ENCODE results near the gene AGPS.

DNA sequence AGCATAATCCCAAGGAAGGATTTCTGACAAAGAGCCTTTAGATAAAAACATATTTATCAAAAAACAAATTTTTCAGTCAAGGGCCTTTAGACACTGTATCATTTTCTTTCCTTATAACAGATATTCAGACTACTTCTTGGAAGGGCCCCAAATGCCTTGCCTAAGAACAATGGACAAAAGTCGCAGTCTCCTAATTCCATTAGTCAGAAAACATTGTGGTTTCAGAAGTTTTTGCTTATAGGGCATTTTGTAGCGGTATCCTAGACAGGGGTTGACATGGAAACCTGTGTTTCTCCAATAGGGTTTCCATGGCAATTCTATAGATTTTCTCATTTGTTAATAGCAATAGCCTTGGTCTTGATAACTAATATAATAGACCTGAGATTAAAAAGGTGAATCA lies 36.7 kb upstream of the AGPS start:
- TF ChIP-seq, protein P1, sequence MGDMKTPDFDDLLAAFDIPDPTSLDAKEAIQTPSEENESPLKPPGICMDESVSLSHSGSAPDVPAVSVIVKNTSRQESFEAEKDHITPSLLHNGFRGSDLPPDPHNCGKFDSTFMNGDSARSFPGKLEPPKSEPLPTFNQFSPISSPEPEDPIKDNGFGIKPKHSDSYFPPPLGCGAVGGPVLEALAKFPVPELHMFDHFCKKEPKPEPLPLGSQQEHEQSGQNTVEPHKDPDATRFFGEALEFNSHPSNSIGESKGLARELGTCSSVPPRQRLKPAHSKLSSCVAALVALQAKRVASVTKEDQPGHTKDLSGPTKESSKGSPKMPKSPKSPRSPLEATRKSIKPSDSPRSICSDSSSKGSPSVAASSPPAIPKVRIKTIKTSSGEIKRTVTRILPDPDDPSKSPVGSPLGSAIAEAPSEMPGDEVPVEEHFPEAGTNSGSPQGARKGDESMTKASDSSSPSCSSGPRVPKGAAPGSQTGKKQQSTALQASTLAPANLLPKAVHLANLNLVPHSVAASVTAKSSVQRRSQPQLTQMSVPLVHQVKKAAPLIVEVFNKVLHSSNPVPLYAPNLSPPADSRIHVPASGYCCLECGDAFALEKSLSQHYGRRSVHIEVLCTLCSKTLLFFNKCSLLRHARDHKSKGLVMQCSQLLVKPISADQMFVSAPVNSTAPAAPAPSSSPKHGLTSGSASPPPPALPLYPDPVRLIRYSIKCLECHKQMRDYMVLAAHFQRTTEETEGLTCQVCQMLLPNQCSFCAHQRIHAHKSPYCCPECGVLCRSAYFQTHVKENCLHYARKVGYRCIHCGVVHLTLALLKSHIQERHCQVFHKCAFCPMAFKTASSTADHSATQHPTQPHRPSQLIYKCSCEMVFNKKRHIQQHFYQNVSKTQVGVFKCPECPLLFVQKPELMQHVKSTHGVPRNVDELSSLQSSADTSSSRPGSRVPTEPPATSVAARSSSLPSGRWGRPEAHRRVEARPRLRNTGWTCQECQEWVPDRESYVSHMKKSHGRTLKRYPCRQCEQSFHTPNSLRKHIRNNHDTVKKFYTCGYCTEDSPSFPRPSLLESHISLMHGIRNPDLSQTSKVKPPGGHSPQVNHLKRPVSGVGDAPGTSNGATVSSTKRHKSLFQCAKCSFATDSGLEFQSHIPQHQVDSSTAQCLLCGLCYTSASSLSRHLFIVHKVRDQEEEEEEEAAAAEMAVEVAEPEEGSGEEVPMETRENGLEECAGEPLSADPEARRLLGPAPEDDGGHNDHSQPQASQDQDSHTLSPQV (IDR thresholded peaks at IDR 0.05): no peak
- TF ChIP-seq, protein P2, sequence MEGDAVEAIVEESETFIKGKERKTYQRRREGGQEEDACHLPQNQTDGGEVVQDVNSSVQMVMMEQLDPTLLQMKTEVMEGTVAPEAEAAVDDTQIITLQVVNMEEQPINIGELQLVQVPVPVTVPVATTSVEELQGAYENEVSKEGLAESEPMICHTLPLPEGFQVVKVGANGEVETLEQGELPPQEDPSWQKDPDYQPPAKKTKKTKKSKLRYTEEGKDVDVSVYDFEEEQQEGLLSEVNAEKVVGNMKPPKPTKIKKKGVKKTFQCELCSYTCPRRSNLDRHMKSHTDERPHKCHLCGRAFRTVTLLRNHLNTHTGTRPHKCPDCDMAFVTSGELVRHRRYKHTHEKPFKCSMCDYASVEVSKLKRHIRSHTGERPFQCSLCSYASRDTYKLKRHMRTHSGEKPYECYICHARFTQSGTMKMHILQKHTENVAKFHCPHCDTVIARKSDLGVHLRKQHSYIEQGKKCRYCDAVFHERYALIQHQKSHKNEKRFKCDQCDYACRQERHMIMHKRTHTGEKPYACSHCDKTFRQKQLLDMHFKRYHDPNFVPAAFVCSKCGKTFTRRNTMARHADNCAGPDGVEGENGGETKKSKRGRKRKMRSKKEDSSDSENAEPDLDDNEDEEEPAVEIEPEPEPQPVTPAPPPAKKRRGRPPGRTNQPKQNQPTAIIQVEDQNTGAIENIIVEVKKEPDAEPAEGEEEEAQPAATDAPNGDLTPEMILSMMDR (IDR thresholded peaks at IDR 0.05 in 2 of 3, conservative IDR thresholded peaks at IDR 0.05 in 1 of 3; ENCODE audit: control insufficient read depth in 2 of 3, extremely low read depth in 1 of 3, insufficient read depth in 1 of 3, low read depth in 3 of 3, low read length in 3 of 3): no peak
- TF ChIP-seq, protein P3, sequence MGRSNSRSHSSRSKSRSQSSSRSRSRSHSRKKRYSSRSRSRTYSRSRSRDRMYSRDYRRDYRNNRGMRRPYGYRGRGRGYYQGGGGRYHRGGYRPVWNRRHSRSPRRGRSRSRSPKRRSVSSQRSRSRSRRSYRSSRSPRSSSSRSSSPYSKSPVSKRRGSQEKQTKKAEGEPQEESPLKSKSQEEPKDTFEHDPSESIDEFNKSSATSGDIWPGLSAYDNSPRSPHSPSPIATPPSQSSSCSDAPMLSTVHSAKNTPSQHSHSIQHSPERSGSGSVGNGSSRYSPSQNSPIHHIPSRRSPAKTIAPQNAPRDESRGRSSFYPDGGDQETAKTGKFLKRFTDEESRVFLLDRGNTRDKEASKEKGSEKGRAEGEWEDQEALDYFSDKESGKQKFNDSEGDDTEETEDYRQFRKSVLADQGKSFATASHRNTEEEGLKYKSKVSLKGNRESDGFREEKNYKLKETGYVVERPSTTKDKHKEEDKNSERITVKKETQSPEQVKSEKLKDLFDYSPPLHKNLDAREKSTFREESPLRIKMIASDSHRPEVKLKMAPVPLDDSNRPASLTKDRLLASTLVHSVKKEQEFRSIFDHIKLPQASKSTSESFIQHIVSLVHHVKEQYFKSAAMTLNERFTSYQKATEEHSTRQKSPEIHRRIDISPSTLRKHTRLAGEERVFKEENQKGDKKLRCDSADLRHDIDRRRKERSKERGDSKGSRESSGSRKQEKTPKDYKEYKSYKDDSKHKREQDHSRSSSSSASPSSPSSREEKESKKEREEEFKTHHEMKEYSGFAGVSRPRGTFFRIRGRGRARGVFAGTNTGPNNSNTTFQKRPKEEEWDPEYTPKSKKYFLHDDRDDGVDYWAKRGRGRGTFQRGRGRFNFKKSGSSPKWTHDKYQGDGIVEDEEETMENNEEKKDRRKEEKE (IDR thresholded peaks at IDR 0.05): no peak
- no peak for TF ChIP-seq NBN (IDR thresholded peaks at IDR 0.05)
- TF ChIP-seq, protein P4, sequence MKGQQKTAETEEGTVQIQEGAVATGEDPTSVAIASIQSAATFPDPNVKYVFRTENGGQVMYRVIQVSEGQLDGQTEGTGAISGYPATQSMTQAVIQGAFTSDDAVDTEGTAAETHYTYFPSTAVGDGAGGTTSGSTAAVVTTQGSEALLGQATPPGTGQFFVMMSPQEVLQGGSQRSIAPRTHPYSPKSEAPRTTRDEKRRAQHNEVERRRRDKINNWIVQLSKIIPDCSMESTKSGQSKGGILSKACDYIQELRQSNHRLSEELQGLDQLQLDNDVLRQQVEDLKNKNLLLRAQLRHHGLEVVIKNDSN (IDR thresholded peaks at IDR 0.05; ENCODE audit: borderline replicate concordance, extremely low read length, insufficient read depth, low read depth, low read length): no peak
- TF ChIP-seq POLR2A (IDR thresholded peaks at IDR 0.05; ENCODE audit: low read depth, low read length): no peak
- TF ChIP-seq CREB1 (IDR thresholded peaks at IDR 0.05; ENCODE audit: low read depth): no peak
- TF ChIP-seq SUZ12 (IDR thresholded peaks at IDR 0.05; ENCODE audit: unreplicated experiment): no peak
- TF ChIP-seq CEBPB (IDR thresholded peaks at IDR 0.05; ENCODE audit: borderline replicate concordance in 1 of 2, low read depth in 2 of 2, low read length in 2 of 2): no peak
